Suprapubic skin (tissue), 4 donors: ENCODE measurements around the gene CREB3L1.

Source experiments
- EP300 ChIP-seq: sonication (generic); formaldehyde crosslinking; IDR thresholded peaks from one replicate; pipeline ENCODE4 v1.6.1; 2017; ENCODE audit warnings: antibody characterized with exemption
- POLR2A ChIP-seq, 2 donors: fragments of 450-650 bp; IDR thresholded peaks; one replicate each; pipeline ENCODE4 v1.6.1; 2017; ENCODE audit warnings: antibody characterized with exemption in 2 of 2, mild to moderate bottlenecking in 2 of 2, moderate library complexity in 2 of 2
- POLR2AphosphoS5 ChIP-seq, 3 donors: sonication (generic); formaldehyde crosslinking; IDR thresholded peaks; one replicate each; pipeline ENCODE4 v1.6.1; 2017; ENCODE audit warnings: antibody characterized with exemption in 3 of 3
- TF ChIP-seq, protein P1 (sequence below), 2 donors: fragments of 200-600 bp in 1 of 2; fragments of 450-650 bp in 1 of 2; sonication (generic) in 1 of 2; IDR thresholded peaks; one replicate each; pipeline ENCODE4 v1.5.1; 2016 to 2019; ENCODE audit warnings: antibody characterized with exemption in 2 of 2, mild to moderate bottlenecking in 1 of 2, moderate library complexity in 1 of 2

DNA sequence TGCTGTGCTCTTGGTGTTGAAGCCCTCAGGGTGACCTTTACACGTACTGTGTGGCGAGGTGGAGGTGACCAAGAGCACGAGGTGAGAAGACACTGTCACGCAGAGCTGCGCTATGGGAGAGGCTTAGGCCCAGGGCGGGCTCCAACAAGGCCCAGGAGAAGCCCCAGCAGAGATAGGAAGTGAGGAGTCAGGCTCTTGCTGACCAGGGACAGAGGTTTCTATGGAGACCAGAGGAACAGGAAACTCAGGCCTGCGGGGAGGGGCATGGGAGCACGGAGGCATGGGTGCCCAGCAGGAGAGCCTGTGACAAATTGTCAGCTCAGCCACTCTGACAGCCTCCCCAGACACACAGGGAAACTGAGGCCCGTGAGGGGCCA lies 85.6 kb downstream of the CREB3L1 start:
- TF ChIP-seq POLR2A (IDR thresholded peaks at IDR 0.05) (no peak), POLR2AphosphoS5 (IDR thresholded peaks at IDR 0.05) (no peak), EP300 (no peak)
- TF ChIP-seq, protein P1, sequence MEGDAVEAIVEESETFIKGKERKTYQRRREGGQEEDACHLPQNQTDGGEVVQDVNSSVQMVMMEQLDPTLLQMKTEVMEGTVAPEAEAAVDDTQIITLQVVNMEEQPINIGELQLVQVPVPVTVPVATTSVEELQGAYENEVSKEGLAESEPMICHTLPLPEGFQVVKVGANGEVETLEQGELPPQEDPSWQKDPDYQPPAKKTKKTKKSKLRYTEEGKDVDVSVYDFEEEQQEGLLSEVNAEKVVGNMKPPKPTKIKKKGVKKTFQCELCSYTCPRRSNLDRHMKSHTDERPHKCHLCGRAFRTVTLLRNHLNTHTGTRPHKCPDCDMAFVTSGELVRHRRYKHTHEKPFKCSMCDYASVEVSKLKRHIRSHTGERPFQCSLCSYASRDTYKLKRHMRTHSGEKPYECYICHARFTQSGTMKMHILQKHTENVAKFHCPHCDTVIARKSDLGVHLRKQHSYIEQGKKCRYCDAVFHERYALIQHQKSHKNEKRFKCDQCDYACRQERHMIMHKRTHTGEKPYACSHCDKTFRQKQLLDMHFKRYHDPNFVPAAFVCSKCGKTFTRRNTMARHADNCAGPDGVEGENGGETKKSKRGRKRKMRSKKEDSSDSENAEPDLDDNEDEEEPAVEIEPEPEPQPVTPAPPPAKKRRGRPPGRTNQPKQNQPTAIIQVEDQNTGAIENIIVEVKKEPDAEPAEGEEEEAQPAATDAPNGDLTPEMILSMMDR (IDR thresholded peaks at IDR 0.05), result no peak
